ENCODE results near the gene CABP1.

DNA sequence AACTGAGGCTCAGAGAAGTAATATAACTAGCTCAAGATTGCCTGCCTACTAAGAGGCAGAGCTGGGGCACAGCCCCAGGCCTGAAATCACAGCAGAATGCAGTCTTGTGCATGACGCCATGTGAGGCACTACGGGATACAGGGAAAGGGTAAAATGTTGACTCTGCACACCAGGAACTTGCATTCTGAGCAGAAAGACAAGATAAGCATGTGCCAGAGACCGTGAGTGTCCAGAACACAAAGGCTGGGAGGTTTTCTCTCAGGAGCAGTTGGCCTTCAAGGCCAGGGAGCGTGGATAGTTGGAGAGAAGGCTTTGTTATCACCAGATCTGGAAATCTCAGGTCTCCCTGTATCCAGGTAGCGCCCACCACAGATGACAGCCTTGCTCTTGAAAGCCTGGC, 23.3 kb downstream of the CABP1 start:
- TF ChIP-seq CTCF (IDR thresholded peaks at IDR 0.05): no peak
- no peak for TF ChIP-seq EZH2 (IDR thresholded peaks at IDR 0.05)
- no peak for TF ChIP-seq EZH2phosphoT487 (IDR thresholded peaks at IDR 0.05)

Data from neural progenitor cell (in vitro differentiated cells).